ENCODE data around the gene KRTAP12-4.

The KRTAP12-4 gene

DNA sequence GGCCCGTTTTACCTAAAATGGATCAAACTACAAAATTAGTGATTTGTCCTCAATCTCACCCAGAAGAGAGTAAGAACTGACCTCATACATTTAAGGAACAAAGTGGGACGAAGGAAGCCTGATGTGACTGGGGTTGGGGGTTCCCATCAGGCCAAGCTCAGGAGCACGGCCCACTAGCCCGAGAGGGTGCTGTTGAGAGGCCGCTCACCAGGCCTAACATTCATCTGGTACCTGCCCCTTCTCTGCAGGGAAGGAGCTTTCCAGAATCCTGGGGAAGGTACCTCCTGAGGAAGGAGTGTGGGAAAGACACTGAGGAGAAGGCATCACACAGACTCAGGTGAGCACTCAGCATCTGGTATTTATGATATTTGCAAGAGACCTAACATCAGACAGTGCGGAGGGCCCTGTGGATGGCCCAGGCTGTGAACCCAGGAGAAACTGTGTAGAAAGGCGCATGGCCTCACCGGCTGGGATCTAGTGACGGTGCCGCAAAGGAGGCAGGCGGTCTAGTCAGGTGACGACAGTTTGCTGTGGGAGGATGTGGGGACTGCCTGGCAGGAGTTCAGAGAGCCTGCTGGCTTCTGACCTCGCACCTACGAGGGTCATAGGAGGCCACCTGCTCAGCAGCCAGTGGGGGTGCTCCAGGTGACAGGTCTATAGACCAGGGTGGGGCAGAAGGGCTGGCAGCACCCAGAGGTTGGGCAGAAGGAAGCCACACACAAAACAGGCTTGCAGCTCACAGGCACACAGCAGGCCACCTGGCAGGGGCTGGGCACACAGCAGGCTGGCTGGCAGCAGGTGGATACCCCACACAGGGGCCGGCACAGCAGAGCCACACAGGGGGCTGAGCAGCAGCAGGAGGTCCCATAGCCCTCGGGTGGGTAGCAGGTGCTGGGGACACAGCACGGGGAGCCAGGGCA, 543 bp downstream of the KRTAP12-4 start:
- Histone ChIP-seq H3K27me3 (replicated peaks; ENCODE audit: control insufficient read depth, insufficient read depth, low read length) (no peaks in the 10 kb centered on the region), H3K4me3 (replicated peaks; ENCODE audit: low read depth, low read length) (no peak overlapping the region), H3K36me3 (ENCODE audit: control insufficient read depth, insufficient read depth, low read length) (no peaks in the 10 kb centered on the region)
- DNase-seq (ENCODE audit: extremely low read depth, insufficient read length): no peak
- no peak for TF ChIP-seq CTCF (IDR thresholded peaks at IDR 0.05; ENCODE audit: insufficient read depth, low read length, poor library complexity, severe bottlenecking)

- no peak for DNase-seq (ENCODE audit: extremely low read depth, insufficient read length)
- H3K4me3 ChIP-seq (replicated peaks; ENCODE audit: low read depth, low read length): no peak overlapping the region
- TF ChIP-seq CTCF (IDR thresholded peaks at IDR 0.05; ENCODE audit: insufficient read depth, low read length, poor library complexity, severe bottlenecking): no peak
- no peaks in the 10 kb centered on the region for H3K27me3 ChIP-seq (replicated peaks; ENCODE audit: control insufficient read depth, insufficient read depth, low read length)
- H3K36me3 ChIP-seq (ENCODE audit: control insufficient read depth, insufficient read depth, low read length): no peaks in the 10 kb centered on the region
Measured at GRCh38 chr21:44653123-44653522, 1.3 kb downstream of the KRTAP12-4 start.

- TF ChIP-seq CTCF (IDR thresholded peaks at IDR 0.05; ENCODE audit: insufficient read depth, low read length, poor library complexity, severe bottlenecking): no peak
- Histone ChIP-seq H3K4me3 (replicated peaks; ENCODE audit: low read depth, low read length) (no peak overlapping the region), H3K36me3 (ENCODE audit: control insufficient read depth, insufficient read depth, low read length) (no peaks in the 10 kb centered on the region), H3K27me3 (replicated peaks; ENCODE audit: control insufficient read depth, insufficient read depth, low read length) (no peaks in the 10 kb centered on the region)
- DNase-seq (ENCODE audit: extremely low read depth, insufficient read length): no peak
Measured at GRCh38 chr21:44650973-44651675, 3.3 kb downstream of the KRTAP12-4 start.

DNA sequence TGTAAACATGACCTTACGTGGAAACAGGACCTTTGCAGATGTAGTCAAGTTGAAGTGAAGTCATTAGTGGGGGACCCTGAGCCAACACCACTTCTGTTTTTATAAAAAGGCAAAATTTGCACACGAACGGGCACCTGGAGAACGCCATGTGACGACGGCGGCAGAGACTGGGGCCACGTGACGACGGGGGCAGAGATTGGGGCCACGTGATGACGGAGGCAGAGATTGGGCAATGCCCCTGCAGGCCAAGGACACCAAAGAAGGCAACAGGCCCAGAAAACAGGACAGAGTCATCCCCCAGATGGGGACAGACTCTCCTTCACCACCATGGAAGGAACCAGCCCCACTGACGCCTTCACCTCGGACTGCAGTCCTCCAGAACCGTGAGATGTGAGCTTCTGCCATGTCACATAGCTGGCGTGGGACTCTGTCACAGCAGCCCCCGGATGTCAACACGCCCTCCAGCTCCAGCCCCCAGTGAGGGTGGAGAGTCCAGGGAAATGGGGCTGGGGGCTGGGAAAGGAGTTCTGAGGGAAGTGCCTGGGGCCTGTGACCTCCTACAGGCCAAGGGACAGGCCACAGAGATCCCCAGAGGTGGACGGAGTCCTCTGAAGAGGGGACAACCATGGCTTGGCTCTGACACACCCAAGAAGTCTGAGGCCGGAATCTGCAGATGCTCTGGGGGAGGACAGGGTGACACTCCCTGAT, 4.0 kb downstream of the KRTAP12-4 start:
- H3K4me3 ChIP-seq (replicated peaks; ENCODE audit: low read depth, low read length): no peak overlapping the region
- no peaks in the 10 kb centered on the region for H3K27me3 ChIP-seq (replicated peaks; ENCODE audit: control insufficient read depth, insufficient read depth, low read length)
- no peaks in the 10 kb centered on the region for H3K36me3 ChIP-seq (ENCODE audit: control insufficient read depth, insufficient read depth, low read length)
- no peak for DNase-seq (ENCODE audit: extremely low read depth, insufficient read length)
- TF ChIP-seq CTCF (IDR thresholded peaks at IDR 0.05; ENCODE audit: insufficient read depth, low read length, poor library complexity, severe bottlenecking): no peak

DNA sequence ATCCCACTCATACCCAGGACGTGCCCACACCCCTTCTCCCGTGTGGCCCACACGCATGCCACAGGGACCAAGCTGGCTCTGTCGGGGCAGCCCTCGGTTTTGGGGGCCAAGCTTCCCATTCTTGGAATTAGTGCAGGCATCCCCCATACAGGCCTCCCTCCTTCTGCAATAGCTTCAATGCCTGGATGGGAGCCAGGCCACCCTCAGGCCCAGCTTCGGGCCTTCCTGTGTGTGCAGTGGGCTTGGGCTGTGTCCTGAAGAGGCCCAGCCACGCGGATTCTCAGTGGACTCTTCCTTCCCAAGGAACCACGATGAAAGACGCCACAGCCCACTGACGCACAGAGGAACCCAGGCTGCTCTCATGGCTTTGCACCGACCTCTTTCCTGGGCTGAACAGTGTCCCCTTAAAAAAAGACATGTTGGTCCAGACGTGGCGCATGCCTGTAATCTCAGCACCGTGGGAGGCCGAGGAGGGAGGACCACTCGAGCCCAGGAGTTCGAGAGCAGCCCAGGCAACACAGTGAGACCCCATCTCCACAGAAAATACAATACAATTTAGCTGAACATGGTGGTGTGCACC, 4.8 kb downstream of the KRTAP12-4 start:
- Histone ChIP-seq H3K4me3 (replicated peaks; ENCODE audit: low read depth, low read length) (no peak overlapping the region), H3K27me3 (replicated peaks; ENCODE audit: control insufficient read depth, insufficient read depth, low read length) (no peaks in the 10 kb centered on the region), H3K36me3 (ENCODE audit: control insufficient read depth, insufficient read depth, low read length) (no peaks in the 10 kb centered on the region)
- DNase-seq (ENCODE audit: extremely low read depth, insufficient read length): no peak
- no peak for TF ChIP-seq CTCF (IDR thresholded peaks at IDR 0.05; ENCODE audit: insufficient read depth, low read length, poor library complexity, severe bottlenecking)
